Kidney capillary endothelial cell (primary cell): ENCODE measurements around the gene TET2.

ENCODE experiments used
- DNase-seq: peaks from one replicate; pipeline ENCODE4 v3.0.0-alpha.2; 2018; ENCODE audit warnings: low spot score

The TET2 gene

DNA sequence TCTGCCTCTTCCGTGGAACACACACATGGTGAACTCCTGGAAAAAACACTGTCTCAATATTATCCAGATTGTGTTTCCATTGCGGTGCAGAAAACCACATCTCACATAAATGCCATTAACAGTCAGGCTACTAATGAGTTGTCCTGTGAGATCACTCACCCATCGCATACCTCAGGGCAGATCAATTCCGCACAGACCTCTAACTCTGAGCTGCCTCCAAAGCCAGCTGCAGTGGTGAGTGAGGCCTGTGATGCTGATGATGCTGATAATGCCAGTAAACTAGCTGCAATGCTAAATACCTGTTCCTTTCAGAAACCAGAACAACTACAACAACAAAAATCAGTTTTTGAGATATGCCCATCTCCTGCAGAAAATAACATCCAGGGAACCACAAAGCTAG lies 87.9 kb downstream of the TET2 start:
- DNase-seq = no peak

DNA sequence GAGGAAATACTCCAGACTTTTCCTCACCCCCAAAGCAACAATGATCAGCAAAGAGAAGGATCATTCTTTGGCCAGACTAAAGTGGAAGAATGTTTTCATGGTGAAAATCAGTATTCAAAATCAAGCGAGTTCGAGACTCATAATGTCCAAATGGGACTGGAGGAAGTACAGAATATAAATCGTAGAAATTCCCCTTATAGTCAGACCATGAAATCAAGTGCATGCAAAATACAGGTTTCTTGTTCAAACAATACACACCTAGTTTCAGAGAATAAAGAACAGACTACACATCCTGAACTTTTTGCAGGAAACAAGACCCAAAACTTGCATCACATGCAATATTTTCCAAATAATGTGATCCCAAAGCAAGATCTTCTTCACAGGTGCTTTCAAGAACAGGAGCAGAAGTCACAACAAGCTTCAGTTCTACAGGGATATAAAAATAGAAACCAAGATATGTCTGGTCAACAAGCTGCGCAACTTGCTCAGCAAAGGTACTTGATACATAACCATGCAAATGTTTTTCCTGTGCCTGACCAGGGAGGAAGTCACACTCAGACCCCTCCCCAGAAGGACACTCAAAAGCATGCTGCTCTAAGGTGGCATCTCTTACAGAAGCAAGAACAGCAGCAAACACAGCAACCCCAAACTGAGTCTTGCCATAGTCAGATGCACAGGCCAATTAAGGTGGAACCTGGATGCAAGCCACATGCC lies 89.7 kb downstream of the TET2 start:
- no peak for DNase-seq

DNA sequence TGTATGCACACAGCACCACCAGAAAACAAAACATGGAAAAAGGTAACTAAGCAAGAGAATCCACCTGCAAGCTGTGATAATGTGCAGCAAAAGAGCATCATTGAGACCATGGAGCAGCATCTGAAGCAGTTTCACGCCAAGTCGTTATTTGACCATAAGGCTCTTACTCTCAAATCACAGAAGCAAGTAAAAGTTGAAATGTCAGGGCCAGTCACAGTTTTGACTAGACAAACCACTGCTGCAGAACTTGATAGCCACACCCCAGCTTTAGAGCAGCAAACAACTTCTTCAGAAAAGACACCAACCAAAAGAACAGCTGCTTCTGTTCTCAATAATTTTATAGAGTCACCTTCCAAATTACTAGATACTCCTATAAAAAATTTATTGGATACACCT lies 90.2 kb downstream of the TET2 start:
- no peak for DNase-seq

DNA sequence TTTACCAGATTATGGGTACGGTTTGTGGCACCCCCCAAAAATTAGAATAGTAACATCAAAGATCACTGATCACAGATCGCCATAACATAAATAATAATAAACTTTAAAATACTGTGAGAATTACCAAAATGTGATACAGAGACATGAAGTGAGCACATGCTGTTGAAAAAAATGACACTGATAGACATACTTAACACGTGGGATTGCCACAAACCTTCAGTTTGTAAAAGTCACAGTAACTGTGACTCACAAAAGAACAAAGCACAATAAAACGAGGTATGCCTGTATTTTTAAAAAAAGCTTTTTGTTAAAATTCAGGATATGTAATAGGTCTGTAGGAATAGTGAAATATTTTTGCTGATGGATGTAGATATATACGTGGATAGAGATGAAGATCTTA lies 93.4 kb downstream of the TET2 start:
- DNase-seq = no peak

DNA sequence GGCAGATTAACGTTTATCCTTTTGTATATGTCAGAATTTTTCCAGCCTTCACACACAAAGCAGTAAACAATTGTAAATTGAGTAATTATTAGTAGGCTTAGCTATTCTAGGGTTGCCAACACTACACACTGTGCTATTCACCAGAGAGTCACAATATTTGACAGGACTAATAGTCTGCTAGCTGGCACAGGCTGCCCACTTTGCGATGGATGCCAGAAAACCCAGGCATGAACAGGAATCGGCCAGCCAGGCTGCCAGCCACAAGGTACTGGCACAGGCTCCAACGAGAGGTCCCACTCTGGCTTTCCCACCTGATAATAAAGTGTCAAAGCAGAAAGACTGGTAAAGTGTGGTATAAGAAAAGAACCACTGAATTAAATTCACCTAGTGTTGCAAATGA lies 94.8 kb downstream of the TET2 start:
- no peak for DNase-seq

DNA sequence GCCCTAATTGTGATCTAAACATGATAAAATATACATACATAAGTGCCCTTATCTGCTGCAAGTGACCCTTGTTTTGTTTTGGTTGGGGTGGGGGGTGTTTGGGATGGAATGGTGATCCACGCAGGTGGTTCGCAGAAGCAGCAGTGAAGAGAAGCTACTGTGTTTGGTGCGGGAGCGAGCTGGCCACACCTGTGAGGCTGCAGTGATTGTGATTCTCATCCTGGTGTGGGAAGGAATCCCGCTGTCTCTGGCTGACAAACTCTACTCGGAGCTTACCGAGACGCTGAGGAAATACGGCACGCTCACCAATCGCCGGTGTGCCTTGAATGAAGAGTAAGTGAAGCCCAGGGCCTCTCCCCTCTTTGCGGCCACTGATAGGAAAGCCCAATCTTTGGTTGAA lies 96.8 kb downstream of the TET2 start:
- no peak for DNase-seq

DNA sequence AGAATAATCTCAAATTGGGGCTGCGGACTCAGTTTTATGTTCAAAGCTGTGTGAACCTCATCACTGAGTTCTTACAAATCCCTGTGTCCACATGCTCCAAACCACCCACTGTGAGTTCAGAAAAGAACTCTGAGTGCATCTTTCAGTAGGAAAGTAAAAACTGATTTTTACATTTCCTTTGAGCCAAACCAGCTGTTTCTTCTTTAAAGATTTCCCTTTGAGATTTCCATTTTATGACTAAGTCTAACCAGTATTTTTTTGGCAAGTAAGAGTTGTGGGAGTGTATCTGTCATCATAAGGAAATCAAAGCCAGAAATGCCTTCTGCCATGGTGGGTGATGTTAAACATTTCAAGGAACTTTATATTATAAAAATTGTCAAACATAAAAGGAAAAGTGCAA lies 100.0 kb downstream of the TET2 start:
- DNase-seq = no peak

DNA sequence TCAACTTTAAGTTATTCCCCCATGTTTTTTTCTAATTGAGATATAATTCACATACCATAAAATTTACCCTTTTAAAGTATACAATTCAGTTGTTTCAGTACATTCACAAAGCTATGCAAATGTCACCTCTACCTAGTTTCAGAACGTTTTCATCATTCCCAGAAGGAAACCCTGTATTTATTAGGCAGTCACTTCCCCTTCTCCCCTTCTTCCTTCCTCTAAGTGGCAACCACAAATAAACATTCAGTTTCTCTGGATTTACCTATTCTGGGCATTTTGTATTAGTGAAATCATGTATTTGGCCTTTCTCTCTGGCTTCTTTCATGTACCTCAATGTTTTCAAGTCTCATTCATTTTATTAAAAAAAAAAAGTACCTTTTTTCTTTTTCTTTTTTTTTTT lies 101.9 kb downstream of the TET2 start:
- DNase-seq = no peak

DNA sequence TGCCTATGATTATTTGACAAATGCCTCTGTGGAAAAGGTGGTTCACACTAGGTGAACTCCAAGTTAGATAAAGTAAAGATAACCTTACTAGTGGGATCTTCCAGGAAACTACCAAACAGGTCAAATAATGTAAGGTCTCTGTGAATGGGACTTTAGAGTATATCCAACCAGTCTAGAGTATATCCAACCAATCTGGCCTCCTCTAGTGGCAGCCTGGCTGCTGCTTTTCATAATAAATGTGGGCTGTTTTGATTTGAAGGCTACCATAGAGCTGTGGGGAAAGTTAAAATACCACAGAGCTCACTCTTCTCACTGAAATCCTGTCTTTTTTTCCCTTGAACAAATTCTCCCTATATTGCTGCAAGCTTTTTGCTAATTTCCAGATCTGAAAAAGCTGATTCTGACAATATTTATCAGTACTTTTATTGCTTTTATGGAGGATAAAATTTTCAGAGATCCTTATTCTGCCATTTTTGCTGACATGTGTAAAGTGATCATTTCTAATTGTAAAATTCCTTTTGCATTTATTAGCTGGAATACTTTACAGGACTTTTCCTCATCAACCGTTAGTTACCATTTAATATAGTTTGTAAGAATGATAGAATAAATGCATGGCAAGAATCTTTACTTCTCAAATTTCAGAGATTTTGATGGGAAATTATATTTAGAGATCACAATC lies 111.3 kb downstream of the TET2 start:
- no peak for DNase-seq

DNA sequence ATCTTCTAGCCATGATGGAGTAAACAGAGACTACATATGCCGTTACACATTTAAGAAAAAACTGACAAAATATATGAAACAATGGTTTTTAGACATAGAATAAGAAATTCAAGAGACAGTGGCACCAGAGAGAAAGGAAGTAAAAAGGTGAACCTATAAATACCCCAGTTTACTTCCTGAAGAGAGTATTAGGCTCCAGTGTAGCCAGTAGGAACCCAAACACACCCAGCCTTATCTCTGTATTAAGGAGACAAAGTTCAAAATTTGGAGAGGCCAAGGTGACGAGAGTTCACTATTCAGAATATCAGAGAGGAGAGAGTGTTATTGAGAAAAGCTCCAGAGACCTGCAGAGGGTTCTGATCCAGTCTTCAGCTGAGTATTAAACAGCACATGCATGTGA lies 119.0 kb downstream of the TET2 start:
- no peak for DNase-seq

DNA sequence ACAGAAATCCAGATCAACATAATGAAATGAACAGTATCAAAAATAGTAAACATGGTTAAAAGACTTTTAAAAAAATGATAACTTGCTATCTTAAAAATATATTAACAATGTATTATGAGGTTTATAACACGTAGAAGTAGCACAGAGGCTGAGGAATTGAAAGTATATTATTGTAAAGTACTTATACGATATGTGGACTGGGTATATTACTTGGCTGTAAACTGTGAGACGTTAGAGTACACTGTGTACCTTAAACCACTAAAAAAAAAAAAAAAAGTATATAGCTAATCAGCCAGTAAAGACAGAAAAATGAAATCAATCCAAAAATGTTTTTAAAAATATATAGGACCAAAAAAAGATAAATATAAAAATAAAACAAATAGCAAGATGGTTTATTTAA lies 120.6 kb downstream of the TET2 start:
- DNase-seq = no peak

DNA sequence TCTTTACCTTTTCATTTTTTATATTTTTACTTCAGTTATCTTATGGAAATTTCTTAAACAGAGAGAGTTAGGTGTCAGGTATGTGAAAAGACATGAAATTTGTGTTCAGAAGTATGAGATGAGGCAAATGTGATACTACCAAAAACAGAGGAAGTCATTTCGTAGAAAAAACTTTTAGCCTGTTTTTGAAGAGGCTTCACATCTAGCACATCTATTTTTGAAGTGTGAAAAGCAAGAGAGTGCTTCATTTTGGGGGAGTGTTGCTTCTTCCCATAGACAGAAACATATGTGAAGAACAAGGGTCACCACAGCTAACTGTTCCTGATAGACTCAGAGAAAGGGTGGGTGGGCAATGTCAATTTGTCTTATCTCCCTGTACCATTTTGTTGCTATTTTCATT lies 125.3 kb downstream of the TET2 start:
- DNase-seq = no peak

DNA sequence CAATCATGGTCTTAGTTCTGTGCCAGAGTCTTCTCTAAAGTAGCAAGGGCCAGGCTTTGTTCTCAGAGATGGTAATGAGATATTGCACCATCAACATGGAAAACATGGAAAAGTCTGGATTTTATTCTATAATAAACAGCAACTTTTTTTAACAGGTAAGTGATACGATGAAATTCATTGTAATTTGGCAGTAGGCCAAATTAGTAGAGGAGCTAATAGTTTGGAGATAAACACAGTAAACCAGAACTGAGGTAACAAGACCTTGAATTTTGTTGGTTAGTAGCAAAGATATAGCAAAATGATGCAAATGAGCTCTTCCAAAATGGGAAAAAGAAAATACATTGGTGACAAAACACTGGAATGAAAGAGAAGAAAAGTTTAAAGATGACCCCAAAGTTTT lies 126.6 kb downstream of the TET2 start:
- DNase-seq = no peak

DNA sequence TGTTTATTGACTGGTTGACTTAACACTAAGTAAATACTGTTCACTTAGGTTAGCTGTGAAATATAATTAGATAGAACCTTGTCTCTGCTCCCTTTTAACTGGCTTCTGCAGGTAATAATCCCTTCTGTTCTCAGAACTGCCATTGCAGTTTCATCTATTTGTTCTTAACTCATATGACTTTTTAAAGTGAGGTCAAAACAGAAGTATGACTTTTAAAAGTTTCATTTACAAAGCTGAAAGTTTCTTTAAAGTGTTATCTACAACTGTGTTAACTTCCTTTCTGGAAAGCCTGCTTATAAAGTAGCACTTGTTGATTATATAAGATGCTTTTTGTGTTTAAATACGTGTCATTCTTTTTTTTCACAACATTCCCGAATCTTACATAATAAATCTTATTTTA lies 127.4 kb downstream of the TET2 start:
- DNase-seq = no peak

DNA sequence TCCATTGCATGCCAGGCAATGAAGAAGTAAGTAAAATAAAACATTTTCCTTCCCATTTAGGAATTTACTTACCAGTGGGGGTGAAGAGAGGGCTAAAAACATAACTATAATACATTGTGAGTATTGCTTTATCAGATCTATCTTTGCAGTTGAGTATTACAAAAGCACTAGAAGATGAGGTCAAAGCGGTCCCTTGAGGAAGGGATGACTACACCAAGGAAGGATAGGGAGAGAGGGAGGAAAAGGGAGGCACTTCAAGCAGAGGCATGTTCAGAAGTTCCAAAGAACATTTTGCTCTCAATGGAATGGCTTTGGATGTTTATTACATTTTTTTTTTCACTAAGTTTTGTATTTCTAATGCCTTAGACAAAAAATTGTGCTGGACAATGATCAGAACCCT lies 127.8 kb downstream of the TET2 start:
- DNase-seq = no peak

DNA sequence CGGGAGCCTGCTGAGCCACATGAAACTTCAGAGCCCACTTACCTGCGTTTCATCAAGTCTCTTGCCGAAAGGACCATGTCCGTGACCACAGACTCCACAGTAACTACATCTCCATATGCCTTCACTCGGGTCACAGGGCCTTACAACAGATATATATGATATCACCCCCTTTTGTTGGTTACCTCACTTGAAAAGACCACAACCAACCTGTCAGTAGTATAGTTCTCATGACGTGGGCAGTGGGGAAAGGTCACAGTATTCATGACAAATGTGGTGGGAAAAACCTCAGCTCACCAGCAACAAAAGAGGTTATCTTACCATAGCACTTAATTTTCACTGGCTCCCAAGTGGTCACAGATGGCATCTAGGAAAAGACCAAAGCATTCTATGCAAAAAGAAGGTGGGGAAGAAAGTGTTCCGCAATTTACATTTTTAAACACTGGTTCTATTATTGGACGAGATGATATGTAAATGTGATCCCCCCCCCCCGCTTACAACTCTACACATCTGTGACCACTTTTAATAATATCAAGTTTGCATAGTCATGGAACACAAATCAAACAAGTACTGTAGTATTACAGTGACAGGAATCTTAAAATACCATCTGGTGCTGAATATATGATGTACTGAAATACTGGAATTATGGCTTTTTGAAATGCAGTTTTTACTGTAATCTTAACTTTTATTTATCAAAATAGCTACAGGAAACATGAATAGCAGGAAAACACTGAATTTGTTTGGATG lies 129.9 kb downstream of the TET2 start:
- DNase-seq = no peak

DNA sequence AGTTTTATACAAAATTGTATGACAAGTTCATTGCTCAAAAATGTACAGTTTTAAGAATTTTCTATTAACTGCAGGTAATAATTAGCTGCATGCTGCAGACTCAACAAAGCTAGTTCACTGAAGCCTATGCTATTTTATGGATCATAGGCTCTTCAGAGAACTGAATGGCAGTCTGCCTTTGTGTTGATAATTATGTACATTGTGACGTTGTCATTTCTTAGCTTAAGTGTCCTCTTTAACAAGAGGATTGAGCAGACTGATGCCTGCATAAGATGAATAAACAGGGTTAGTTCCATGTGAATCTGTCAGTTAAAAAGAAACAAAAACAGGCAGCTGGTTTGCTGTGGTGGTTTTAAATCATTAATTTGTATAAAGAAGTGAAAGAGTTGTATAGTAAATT lies 131.0 kb downstream of the TET2 start:
- DNase-seq = no peak

DNA sequence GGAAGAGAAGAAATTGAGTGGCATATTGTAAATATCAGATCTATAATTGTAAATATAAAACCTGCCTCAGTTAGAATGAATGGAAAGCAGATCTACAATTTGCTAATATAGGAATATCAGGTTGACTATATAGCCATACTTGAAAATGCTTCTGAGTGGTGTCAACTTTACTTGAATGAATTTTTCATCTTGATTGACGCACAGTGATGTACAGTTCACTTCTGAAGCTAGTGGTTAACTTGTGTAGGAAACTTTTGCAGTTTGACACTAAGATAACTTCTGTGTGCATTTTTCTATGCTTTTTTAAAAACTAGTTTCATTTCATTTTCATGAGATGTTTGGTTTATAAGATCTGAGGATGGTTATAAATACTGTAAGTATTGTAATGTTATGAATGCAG lies 132.6 kb downstream of the TET2 start:
- no peak for DNase-seq

DNA sequence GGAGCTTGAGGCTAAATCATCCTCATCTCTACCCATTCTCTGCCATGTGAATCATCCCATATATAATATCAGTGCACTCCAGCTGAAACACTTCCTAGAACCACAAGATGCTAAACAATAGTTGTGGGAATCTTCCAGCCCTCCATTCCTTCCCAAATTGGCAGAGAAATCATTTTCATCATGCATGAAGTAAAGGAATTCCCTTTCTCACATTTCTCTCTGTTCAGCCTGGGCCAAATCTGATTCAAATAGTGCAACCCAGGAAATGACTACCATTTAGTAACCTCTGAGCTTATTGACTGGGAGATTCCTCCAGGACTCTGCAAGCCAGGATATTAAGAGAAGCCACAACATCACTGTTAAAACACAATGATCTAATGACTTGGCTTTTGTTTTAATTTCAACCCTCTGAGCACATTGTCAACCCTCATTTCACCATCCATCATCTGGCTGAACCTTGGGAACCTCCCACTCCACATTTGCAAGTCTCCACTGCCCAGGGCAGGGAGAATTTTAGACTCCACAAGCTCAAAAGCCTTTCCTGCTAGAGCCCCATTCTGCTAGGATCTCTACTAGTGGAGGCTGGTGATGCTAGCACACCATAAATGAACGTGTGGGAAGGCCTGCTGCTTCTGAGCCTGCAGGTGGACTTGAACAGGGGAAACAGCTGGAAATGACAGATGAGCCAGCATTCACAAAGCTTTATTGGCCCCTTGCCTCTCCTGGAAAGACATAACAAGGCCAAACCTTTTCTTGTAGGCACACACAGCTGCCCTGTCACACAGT lies 133.9 kb downstream of the TET2 start:
- peak; percentile 16 for DNase-seq

DNA sequence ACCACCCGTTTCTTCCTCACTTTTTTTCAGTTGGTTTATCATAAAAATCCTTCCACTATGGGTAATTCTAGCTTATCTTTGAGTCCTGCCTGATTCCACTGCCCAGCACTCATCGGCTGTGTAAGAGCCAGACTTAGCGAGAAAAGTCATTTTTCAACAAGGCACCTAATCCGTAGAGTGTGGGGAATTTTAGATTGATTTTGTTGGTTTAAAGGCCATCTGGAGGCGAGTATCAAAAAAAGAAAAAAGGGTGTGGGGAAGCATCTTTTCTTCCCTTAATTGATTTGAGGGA lies 134.4 kb downstream of the TET2 start:
- no peak for DNase-seq

DNA sequence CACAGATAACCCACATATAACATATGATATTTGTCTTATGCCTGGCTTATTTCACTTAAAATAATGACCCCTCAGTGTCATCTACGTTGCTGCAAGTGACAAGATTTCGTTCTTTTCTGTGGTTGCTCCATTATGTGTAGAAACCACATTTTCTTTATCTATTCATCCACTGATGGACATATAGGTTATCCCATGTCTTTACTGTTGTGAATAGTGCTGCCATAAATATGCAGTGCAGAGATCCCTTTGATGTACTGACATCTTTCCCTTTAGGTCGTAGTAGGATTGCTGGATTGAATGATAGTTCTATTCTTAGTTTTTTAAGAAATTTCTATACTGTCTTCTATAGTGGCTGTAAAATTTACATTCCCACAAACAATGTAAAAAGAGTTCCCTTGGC lies 135.8 kb downstream of the TET2 start:
- no peak for DNase-seq

DNA sequence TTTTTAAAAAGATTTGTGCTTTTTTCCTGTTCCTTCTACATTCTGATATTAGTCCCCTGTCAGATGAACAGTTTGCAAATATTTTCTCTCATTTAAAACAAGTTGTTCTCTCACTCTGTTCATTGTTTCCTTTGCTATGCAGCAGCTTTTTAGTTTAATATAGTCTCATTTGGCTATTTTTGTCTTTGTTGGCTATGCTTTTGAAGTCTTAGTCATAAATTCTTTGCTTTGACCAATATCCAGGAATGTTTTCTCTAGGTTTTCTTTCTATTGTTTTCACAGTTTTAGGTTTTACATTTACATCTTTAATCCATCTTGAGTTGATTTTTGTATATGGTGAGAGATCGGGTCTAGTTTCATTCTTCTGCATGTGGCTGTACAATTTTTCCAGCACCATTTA lies 136.8 kb downstream of the TET2 start:
- no peak for DNase-seq

DNA sequence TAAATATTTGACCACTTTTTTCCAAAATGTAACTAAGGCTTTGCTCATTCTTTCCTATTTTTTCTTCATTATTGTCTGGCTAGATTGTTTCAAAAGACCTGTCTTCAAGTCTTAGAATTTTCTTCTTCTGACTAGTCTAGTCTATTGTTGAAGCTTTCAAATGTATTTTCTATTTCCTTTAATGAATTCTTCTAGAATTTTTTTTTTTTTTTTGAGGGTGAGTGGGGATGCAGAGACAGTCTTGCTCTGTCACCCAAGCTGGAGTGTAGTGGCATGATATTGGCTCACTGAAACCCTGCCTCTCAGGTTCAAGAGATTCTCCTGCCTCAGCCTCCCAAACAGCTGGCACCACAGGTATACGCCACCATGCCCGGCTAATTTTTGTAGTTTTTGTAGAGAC lies 141.4 kb downstream of the TET2 start:
- no peak for DNase-seq
